ENCODE data around the gene IGF2R. TPM values are rescaled to one million over a fixed set of nuclear protein-coding genes. Genes with fewer than 3 reads are reported as not detected.

The IGF2R gene
- total RNA-seq, 4 donors from 2014 or later: 48.8 to 106 (median 92.3) TPM

- in situ Hi-C loops (cut with MboI; ENCODE audit: low pct_ligation_motif_present in 1 of 4, low pct_unique_long_range_greater_than_20kb in 1 of 4, low sequenced_read_pairs in 3 of 4): loop anchor here in 1 of 4 donors (10.0 kb wide), 1 partner anchor 368 kb away; no protein-coding TSS in a partner anchor
- Histone ChIP-seq H3K4me1 (peaks cover 6 to 29% (median 20%) of the 10 kb centered on the region in 4 donors), H3K36me3 (peaks cover 0 to 42% (median 20%) of the 10 kb centered on the region in 4 donors), H3K9me3 (no peaks in the 10 kb centered on the region), H3K27me3 (no peaks in the 10 kb centered on the region), H3K27ac (no peak overlapping the region), H3K4me3 (no peak overlapping the region)
- TF ChIP-seq POLR2AphosphoS5 (IDR thresholded peaks at IDR 0.05) (no peak), CTCF (IDR thresholded peaks at IDR 0.05) (no peak), EP300 (IDR thresholded peaks at IDR 0.05; ENCODE audit: low read depth) (no peak), POLR2A (IDR thresholded peaks at IDR 0.05) (no peak)
- intact Hi-C loops (cut with DNase I; ENCODE audit: low total_unique reads): loop anchor here (5.0 kb wide), 1 partner anchor 371 kb away; no protein-coding TSS in a partner anchor
- 99% methylated on average over 8 of the region's 8 CpGs; no CpG with 5 or more reads in 1 of the 2 donors for WGBS, 2 donors (ENCODE audit: low coverage in 1 of 2)
- DNase-seq: no peak
Observed at GRCh38 chr6:160086754-160087153, 117.9 kb downstream of the IGF2R start.

GRCh38 chr6:160088069-160088783 lies 119.3 kb downstream of the IGF2R start:
- TF ChIP-seq CTCF (IDR thresholded peaks at IDR 0.05) (peak; percentile 64 to 79 (median 74)), POLR2AphosphoS5 (IDR thresholded peaks at IDR 0.05) (peak in 2 of 3 donors; percentile 28 to 46), POLR2A (IDR thresholded peaks at IDR 0.05) (no peak)
- intact Hi-C loops (cut with DNase I; ENCODE audit: low total_unique reads) (loop anchor here (5.0 kb wide), 1 partner anchor 369 kb away; no protein-coding TSS in a partner anchor), in situ Hi-C loops (cut with MboI; ENCODE audit: low pct_ligation_motif_present in 1 of 4, low pct_unique_long_range_greater_than_20kb in 1 of 4, low sequenced_read_pairs in 3 of 4) (loop anchor here in 1 of 4 donors (10.0 kb wide), 1 partner anchor 367 kb away; no protein-coding TSS in a partner anchor)
- Histone ChIP-seq H3K4me1 (peaks cover 6 to 29% (median 20%) of the 10 kb centered on the region in 4 donors), H3K27me3 (no peaks in the 10 kb centered on the region), H3K4me3 (no peak overlapping the region), H3K27ac (peak overlapping the region in 3 of 4 donors; percentile 60 to 82 (median 75)), H3K9me3 (no peaks in the 10 kb centered on the region), H3K36me3 (peaks cover 0 to 43% (median 23%) of the 10 kb centered on the region in 4 donors)
- WGBS, 2 donors (ENCODE audit: low coverage in 1 of 2): 48 to 52% methylated on average over 5 to 13 of the region's 13 CpGs
- peak; percentile 74 for DNase-seq

GRCh38 chr6:160088784-160089533 lies 120.1 kb downstream of the IGF2R start:
- TF ChIP-seq POLR2A (IDR thresholded peaks at IDR 0.05) (no peak), EP300 (IDR thresholded peaks at IDR 0.05; ENCODE audit: low read depth) (no peak), CTCF (IDR thresholded peaks at IDR 0.05) (no peak), POLR2AphosphoS5 (IDR thresholded peaks at IDR 0.05) (no peak)
- 80 to 89% methylated on average over 5 to 21 of the region's 21 CpGs for WGBS, 2 donors (ENCODE audit: low coverage in 1 of 2)
- Histone ChIP-seq H3K27me3 (no peaks in the 10 kb centered on the region), H3K4me1 (peaks cover 6 to 29% (median 20%) of the 10 kb centered on the region in 4 donors), H3K27ac (peak overlapping the region; percentile 60 to 82 (median 76)), H3K9me3 (no peaks in the 10 kb centered on the region), H3K36me3 (peaks cover 0 to 42% (median 22%) of the 10 kb centered on the region in 4 donors), H3K4me3 (no peak overlapping the region)
- no peak for DNase-seq
- intact Hi-C loops (cut with DNase I; ENCODE audit: low total_unique reads): loop anchor here (5.0 kb wide), 1 partner anchor 368 kb away; no protein-coding TSS in a partner anchor
- in situ Hi-C loops (cut with MboI; ENCODE audit: low pct_ligation_motif_present in 1 of 4, low pct_unique_long_range_greater_than_20kb in 1 of 4, low sequenced_read_pairs in 3 of 4): loop anchor here in 1 of 4 donors (10.0 kb wide), 1 partner anchor 366 kb away; no protein-coding TSS in a partner anchor

GRCh38 chr6:160089534-160089897 lies 120.6 kb downstream of the IGF2R start:
- no peak for DNase-seq
- in situ Hi-C loops (cut with MboI; ENCODE audit: low pct_ligation_motif_present in 1 of 4, low pct_unique_long_range_greater_than_20kb in 1 of 4, low sequenced_read_pairs in 3 of 4): loop anchor here in 1 of 4 donors (10.0 kb wide), 1 partner anchor 365 kb away; no protein-coding TSS in a partner anchor
- Histone ChIP-seq H3K27ac (peak overlapping the region; percentile 60 to 82 (median 76)), H3K9me3 (no peaks in the 10 kb centered on the region), H3K4me3 (no peak overlapping the region), H3K4me1 (peaks cover 6 to 29% (median 20%) of the 10 kb centered on the region in 4 donors), H3K36me3 (peaks cover 0 to 40% (median 18%) of the 10 kb centered on the region in 4 donors), H3K27me3 (no peaks in the 10 kb centered on the region)
- intact Hi-C loops (cut with DNase I; ENCODE audit: low total_unique reads): loop anchor here (5.0 kb wide), 1 partner anchor 368 kb away; no protein-coding TSS in a partner anchor
- no peak for TF ChIP-seq EP300 (IDR thresholded peaks at IDR 0.05; ENCODE audit: low read depth)
- no peak for TF ChIP-seq CTCF (IDR thresholded peaks at IDR 0.05)
- TF ChIP-seq POLR2A (IDR thresholded peaks at IDR 0.05): no peak
- TF ChIP-seq POLR2AphosphoS5 (IDR thresholded peaks at IDR 0.05): no peak
- 90% methylated on average over 7 of the region's 7 CpGs; no CpG with 5 or more reads in 1 of the 2 donors for WGBS, 2 donors (ENCODE audit: low coverage in 1 of 2)
